ENCODE measurements around the gene C3.

- TF ChIP-seq POLR2A (IDR thresholded peaks at IDR 0.05) (no peak), CTCF (IDR thresholded peaks at IDR 0.05) (no peak)
These were observed 47.7 kb downstream of the C3 start for GRCh38 chr19:6672693-6673290.

Data from Peyer's patch (tissue), 4 donors.